H1 (cell line): ENCODE data around the gene SLC12A8. TPM values are rescaled to one million over a fixed set of nuclear protein-coding genes. Genes with fewer than 3 reads are reported as not detected.

Experiments
- CTCF ChIA-PET: fragments of 300-600 bp; sonication (Branson Sonifier 250); formaldehyde crosslinking; loops from one replicate; lab custom pipeline; 2021; ENCODE audit not compliant: partially characterized antibody; lab: Charles Lee
- POLR2A ChIA-PET: fragments of 300-600 bp; sonication (Branson Sonifier 250); formaldehyde crosslinking; loops from one replicate; lab custom pipeline; 2021; ENCODE audit warnings: inconsistent platforms; ENCODE audit not compliant: partially characterized antibody; lab: Charles Lee
- DNase-seq, 2 experiments: peaks; one replicate each; pipeline versions ENCODE4 v3.0.0 to v3.0.0-alpha.2; 2010 to 2022; ENCODE audit warnings: low spot score in 2 of 2, low read depth in 1 of 2, mixed read lengths in 1 of 2
- FAIRE-seq: peaks from 2 replicates; lab custom pipeline; 2011; peaks lifted over from hg19 to GRCh38; lab: Jason Lieb, UNC
- H2AFZ ChIP-seq: 2 replicates; pipeline ENCODE4 v1.8.1; 2012; ENCODE audit warnings: low read length, inconsistent platforms
- H2AK5ac ChIP-seq: 2 replicates; pipeline ENCODE4 v1.6.1; 2013; ENCODE audit warnings: low read depth, low read length
- H2BK120ac ChIP-seq: replicated peaks from 2 replicates; pipeline ENCODE3; 2013; ENCODE audit warnings: low read depth, low read length, inconsistent platforms
- H2BK12ac ChIP-seq: 2 replicates; pipeline ENCODE4 v1.6.1; 2013; ENCODE audit warnings: low read depth, low read length
- H2BK15ac ChIP-seq: 2 replicates; pipeline ENCODE4 v1.6.1; 2013; ENCODE audit warnings: low read length
- H2BK20ac ChIP-seq: 2 replicates; pipeline ENCODE4 v1.6.1; 2013; ENCODE audit warnings: low read length
- H2BK5ac ChIP-seq: 2 replicates; pipeline ENCODE4 v1.6.1; 2013; ENCODE audit warnings: low read depth, low read length
- H3K14ac ChIP-seq: 2 replicates; pipeline ENCODE4 v1.6.1; 2013; ENCODE audit warnings: inconsistent platforms; ENCODE audit not compliant: insufficient read length
- H3K18ac ChIP-seq: 2 replicates; pipeline ENCODE4 v1.6.1; 2013; ENCODE audit warnings: low read length; ENCODE audit errors: extremely low read depth
- H3K23ac ChIP-seq: 2 replicates; pipeline ENCODE4 v1.6.1; 2013; ENCODE audit warnings: inconsistent platforms; ENCODE audit not compliant: insufficient read length
- H3K23me2 ChIP-seq: 2 replicates; pipeline ENCODE4 v1.6.1; 2013; ENCODE audit warnings: low read depth, low read length
- H3K27ac ChIP-seq: 2 replicates; pipeline ENCODE4 v1.6.1; 2011; ENCODE audit warnings: low read depth, low read length, inconsistent platforms
- H3K27me3 ChIP-seq, 4 experiments: replicated peaks in 1 of 4; 1 replicate in 1 of 4; 2 replicates in 3 of 4; pipeline versions ENCODE4 v1.6.1 to v1.8.1; 2011 to 2013; ENCODE audit warnings: low read length in 3 of 4, mild to moderate bottlenecking in 3 of 4, inconsistent platforms in 2 of 4, mixed read lengths in 2 of 4, moderate library complexity in 1 of 4; ENCODE audit not compliant: control insufficient read depth in 3 of 4, insufficient read depth in 3 of 4; ENCODE audit errors: extremely low read depth in 1 of 4
- H3K36me3 ChIP-seq, 4 experiments: 2 replicates each; pipeline versions ENCODE4 v1.6.1 to v1.8.1; 2011 to 2013; ENCODE audit warnings: mild to moderate bottlenecking in 4 of 4, low read length in 3 of 4, moderate library complexity in 2 of 4, control low read depth in 1 of 4, inconsistent platforms in 1 of 4; ENCODE audit not compliant: insufficient read depth in 4 of 4, control insufficient read depth in 2 of 4
- H3K4ac ChIP-seq: replicated peaks from 2 replicates; pipeline ENCODE3; 2013; ENCODE audit warnings: low read length, low read depth, mixed read lengths, inconsistent platforms; ENCODE audit not compliant: insufficient read length
- H3K4me1 ChIP-seq, 4 experiments: replicated peaks in 1 of 4; 1 replicate in 1 of 4; 2 replicates in 3 of 4; pipeline versions ENCODE4 v1.6.1 to v1.8.1; 2011 to 2013; ENCODE audit warnings: low read length in 3 of 4, inconsistent platforms in 2 of 4, mixed read lengths in 1 of 4; ENCODE audit not compliant: insufficient read depth in 4 of 4, control insufficient read depth in 3 of 4
- H3K4me2 ChIP-seq, 2 experiments: 2 replicates each; pipeline versions ENCODE4 v1.6.1 to v1.8.1; 2011 to 2013; ENCODE audit warnings: low read depth in 2 of 2, low read length in 2 of 2, control low read depth in 1 of 2, inconsistent platforms in 1 of 2, mild to moderate bottlenecking in 1 of 2; ENCODE audit not compliant: insufficient read depth in 1 of 2
- H3K4me3 ChIP-seq, 4 experiments: fragments of 200-600, 300-600 bp in 1 of 4; sonication (generic), shearing (Covaris generic), sonication (Bioruptor Twin) in 1 of 4; 2 replicates each; pipeline versions ENCODE4 v1.5.1 to v1.8.1; 2011 to 2016; ENCODE audit warnings: low read length in 4 of 4, low read depth in 3 of 4, control low read depth in 2 of 4, inconsistent platforms in 2 of 4, mild to moderate bottlenecking in 2 of 4, mixed read lengths in 1 of 4, moderate library complexity in 1 of 4; ENCODE audit not compliant: insufficient read depth in 2 of 4; ENCODE audit errors: extremely low read depth in 1 of 4
- H3K56ac ChIP-seq: replicated peaks from 2 replicates; pipeline ENCODE3; 2013; ENCODE audit warnings: low read depth, mild to moderate bottlenecking, mixed read lengths, low read length, inconsistent platforms; ENCODE audit not compliant: insufficient read length
- H3K79me1 ChIP-seq: 2 replicates; pipeline ENCODE4 v1.6.1; 2013; ENCODE audit warnings: low read depth, low read length, control low read depth
- H3K79me2 ChIP-seq, 2 experiments: 2 replicates each; pipeline versions ENCODE4 v1.6.1 to v1.8.1; 2012 to 2013; ENCODE audit warnings: low read length in 2 of 2, mild to moderate bottlenecking in 2 of 2, inconsistent platforms in 1 of 2; ENCODE audit not compliant: insufficient read depth in 2 of 2, control insufficient read depth in 1 of 2
- H3K9ac ChIP-seq, 4 experiments: replicated peaks in 1 of 4; 1 replicate in 1 of 4; 2 replicates in 3 of 4; pipeline versions ENCODE4 v1.6.1 to v1.8.1; 2011 to 2013; ENCODE audit warnings: low read depth in 3 of 4, low read length in 3 of 4, control low read depth in 2 of 4, mild to moderate bottlenecking in 2 of 4, moderate library complexity in 2 of 4, inconsistent platforms in 1 of 4; ENCODE audit errors: extremely low read depth in 1 of 4
- H3K9me3 ChIP-seq, 2 experiments: 2 replicates each; pipeline versions ENCODE4 v1.6.1 to v1.8.1; 2012 to 2013; ENCODE audit warnings: mild to moderate bottlenecking in 2 of 2, moderate library complexity in 2 of 2, control low read depth in 1 of 2, inconsistent platforms in 1 of 2, low read depth in 1 of 2, low read length in 1 of 2, mixed read lengths in 1 of 2; ENCODE audit not compliant: insufficient read depth in 2 of 2
- H4K20me1 ChIP-seq, 2 experiments: replicated peaks in 1 of 2; 2 replicates each; pipeline versions ENCODE3 to v1.8.1; 2011 to 2013; ENCODE audit warnings: inconsistent platforms in 2 of 2, low read length in 2 of 2, mild to moderate bottlenecking in 1 of 2; ENCODE audit not compliant: insufficient read depth in 2 of 2, control insufficient read depth in 1 of 2
- H4K5ac ChIP-seq: 2 replicates; pipeline ENCODE4 v1.6.1; 2013; ENCODE audit warnings: low read length, low read depth, mixed read lengths, inconsistent platforms; ENCODE audit not compliant: insufficient read length
- H4K8ac ChIP-seq: 2 replicates; pipeline ENCODE4 v1.8.0; 2013; ENCODE audit warnings: mild to moderate bottlenecking, moderate library complexity, low read length, inconsistent platforms; ENCODE audit not compliant: insufficient read depth; ENCODE audit errors: extremely low read depth
- H4K91ac ChIP-seq: replicated peaks from 2 replicates; pipeline ENCODE3; 2013; ENCODE audit warnings: low read length, mixed read lengths, inconsistent platforms; ENCODE audit not compliant: insufficient read length
- ASH2L ChIP-seq: fragments of 200-600, 300-600 bp; sonication (generic); IDR thresholded peaks from one replicate; pipeline ENCODE4 v1.7.1; 2017; ENCODE audit warnings: low read length
- CBX5 ChIP-seq: fragments of 300-800, 300-1000 bp; sonication (generic); IDR thresholded peaks from 2 replicates; pipeline ENCODE4 v1.7.1; 2016; ENCODE audit warnings: antibody characterized with exemption, low read length, low read depth
- GABPA ChIP-seq: IDR thresholded peaks from 2 replicates; pipeline ENCODE4 v1.6.1; 2011; ENCODE audit warnings: mild to moderate bottlenecking, low read length, moderate library complexity, borderline replicate concordance; ENCODE audit not compliant: insufficient read depth
- HDAC2 ChIP-seq, 2 experiments: fragments of 300-600 bp in 1 of 2; sonication (generic) in 1 of 2; IDR thresholded peaks; 2 replicates each; pipeline ENCODE4 v1.6.1; 2011 to 2012; ENCODE audit warnings: low read depth in 2 of 2, low read length in 2 of 2, mild to moderate bottlenecking in 2 of 2, moderate library complexity in 2 of 2, borderline replicate concordance in 1 of 2, inconsistent platforms in 1 of 2
- JUND ChIP-seq: IDR thresholded peaks from 2 replicates; pipeline ENCODE4 v1.6.1; 2011; ENCODE audit warnings: mild to moderate bottlenecking, improper control_type of control experiment, low read length
- NRF1 ChIP-seq: IDR thresholded peaks from 2 replicates; pipeline ENCODE4 v1.6.1; 2011; ENCODE audit warnings: mild to moderate bottlenecking, low read depth, low read length, improper control_type of control experiment
- POLR2A ChIP-seq, 2 experiments: IDR thresholded peaks; 1 replicate in 1 of 2; 2 replicates in 1 of 2; pipeline ENCODE4 v1.6.1; 2011; ENCODE audit warnings: low read depth in 2 of 2, low read length in 2 of 2, mild to moderate bottlenecking in 2 of 2; ENCODE audit errors: control extremely low read depth in 1 of 2
- POU5F1 ChIP-seq: IDR thresholded peaks from 2 replicates; pipeline ENCODE4 v1.6.1; 2011; ENCODE audit warnings: low read depth, mild to moderate bottlenecking, low read length, moderate library complexity
- SIN3A ChIP-seq, 2 experiments: IDR thresholded peaks in 1 of 2; conservative IDR thresholded peaks in 1 of 2; 2 replicates each; pipeline ENCODE4 v1.6.1; 2011 to 2012; ENCODE audit warnings: low read length in 2 of 2, improper control_type of control experiment in 1 of 2, low read depth in 1 of 2, mild to moderate bottlenecking in 1 of 2
- SP1 ChIP-seq: IDR thresholded peaks from 2 replicates; pipeline ENCODE4 v1.6.1; 2011; ENCODE audit warnings: low read depth, low read length
- ZNF274 ChIP-seq: IDR thresholded peaks from 2 replicates; pipeline ENCODE4 v1.7.0; 2012; ENCODE audit warnings: low read length, borderline replicate concordance; ENCODE audit errors: extremely low read depth
- WGBS, 2 experiments: shearing (Covaris generic) in 1 of 2; methylation state at CpG; one replicate each; pipeline versions ENCODE4 v1.1.6 to v1.1.7; 2013 to 2015; ENCODE audit warnings: low lambda C conversion rate in 2 of 2, mixed read lengths in 2 of 2, inconsistent platforms in 1 of 2, low coverage in 1 of 2, missing lambda C conversion rate in 1 of 2; ENCODE audit not compliant: insufficient replicate concordance in 2 of 2, insufficient coverage in 1 of 2, insufficient read length in 1 of 2; ENCODE audit errors: extremely low coverage in 1 of 2, missing lambda C conversion rate in 1 of 2; 5-methylcytosine and 5-hydroxymethylcytosine counted together
- polyA plus RNA-seq, 7 experiments: library from polyadenylated mRNA; depleted of rRNA in 3 of 7; stranded (reverse) in 5 of 7; unstranded in 2 of 7; fragments of >200 nt in 5 of 7; fragments of 200-250 nt in 2 of 7; gene quantifications; 1 replicate in 5 of 7; 2 replicates in 1 of 7; 4 replicates in 1 of 7; pipeline versions ENCODE4 v1.2.1 to v1.2.3, GENCODE V29; 2011 to 2013; ENCODE audit warnings: missing spikeins in 2 of 7, mixed read lengths in 2 of 7
- total RNA-seq: library from RNA; stranded (reverse); fragmentation: NEBNext Ultra II Directional; extraction: Animal tissue kit (Norgen Biotek cat#: 25700); gene quantifications from 2 replicates; pipeline ENCODE4 v1.2.1, GENCODE V29; 2021
- TF ChIP-seq, protein P1 (sequence below): IDR thresholded peaks from 2 replicates; pipeline ENCODE4 v1.6.1; 2012; ENCODE audit warnings: inconsistent platforms
- TF ChIP-seq, protein P2 (sequence below): IDR thresholded peaks from 2 replicates; pipeline ENCODE4 v1.6.1; 2011; ENCODE audit warnings: low read depth, mild to moderate bottlenecking, low read length; ENCODE audit not compliant: insufficient read depth

Gene SLC12A8
- total and polyA plus RNA-seq, 2 of the 8 experiments (the other 6 are each of a cell fraction or from before 2014, with no cell fraction given) = 13.7 to 14.4 TPM

DNA sequence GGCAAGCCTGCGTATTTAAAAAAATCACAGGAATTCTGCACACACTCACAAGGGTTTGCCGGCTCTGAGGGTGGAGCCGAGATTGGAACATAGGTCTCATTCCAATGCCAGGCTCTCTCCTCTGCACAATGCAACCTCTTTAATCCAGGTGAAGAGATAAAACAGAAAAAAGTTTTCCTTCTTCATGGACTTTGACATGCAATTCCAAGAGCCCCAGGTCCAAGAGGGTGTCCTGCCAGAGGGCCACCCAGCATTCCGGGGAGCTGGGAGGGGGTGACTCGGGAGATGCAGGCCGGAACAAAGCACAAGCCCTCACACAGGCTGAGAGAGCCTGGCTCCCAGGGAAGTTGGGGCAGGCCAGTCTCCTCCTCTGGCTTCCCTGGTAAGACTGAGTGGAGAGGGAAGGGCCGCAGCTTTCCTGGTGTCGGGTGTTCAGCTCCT lies 6.7 kb upstream of the SLC12A8 start:
- DNase-seq (no peak), FAIRE-seq (no peak)
- H2BK12ac ChIP-seq = no peak overlapping the region
- ChIA-PET CTCF (interaction anchor here (0.5 to 2.1 kb wide), 4 partner anchors 10 to 218 kb away, joined by 3 to 8 read pairs (median 4); no protein-coding TSS in a partner anchor), POLR2A (interaction anchor here (1.8 kb wide), 1 partner anchor 10 kb away, joined by 4 read pairs; no protein-coding TSS in a partner anchor)
- H2AK5ac ChIP-seq = no peak overlapping the region
- H3K4ac ChIP-seq = no peak overlapping the region
- no peak overlapping the region for H2BK20ac ChIP-seq
- no peak overlapping the region for H3K23ac ChIP-seq
- no peak overlapping the region for H2BK120ac ChIP-seq
- H3K4me3 ChIP-seq = no peak overlapping the region
- no peak overlapping the region for H4K91ac ChIP-seq
- no peak overlapping the region for H3K18ac ChIP-seq
- WGBS, 2 experiments = 85% methylated on average over 7 of the region's 8 CpGs; no CpG with 5 or more reads in 1 of the 2 experiments
- no peaks in the 10 kb centered on the region for H3K9me3 ChIP-seq
- no peak overlapping the region for H3K14ac ChIP-seq
- no peaks in the 10 kb centered on the region for H4K20me1 ChIP-seq
- H3K79me1 ChIP-seq = no peaks in the 10 kb centered on the region
- H3K23me2 ChIP-seq = no peaks in the 10 kb centered on the region
- H3K27ac ChIP-seq = no peak overlapping the region
- 0 out of 2 replicates have a peak overlapping the region, but pooled peaks have one; percentile 45 for H4K8ac ChIP-seq
- H2BK15ac ChIP-seq = no peak overlapping the region
- H3K79me2 ChIP-seq = no peaks in the 10 kb centered on the region
- 0 out of 2 replicates have a peak overlapping the region, but pooled peaks have one; percentile 2 for H2AFZ ChIP-seq
- no peak overlapping the region for H3K56ac ChIP-seq
- no peak overlapping the region for H4K5ac ChIP-seq
- H3K27me3 ChIP-seq = no peaks in the 10 kb centered on the region
- no peak overlapping the region for H2BK5ac ChIP-seq
- H3K4me1 ChIP-seq = peaks cover 0 to 2% (median under 1%) of the 10 kb centered on the region in 4 experiments; a peak in 3 of 7 replicates
- no peaks in the 10 kb centered on the region for H3K36me3 ChIP-seq
- no peak overlapping the region for H3K9ac ChIP-seq
- H3K4me2 ChIP-seq = no peak overlapping the region
- TF ChIP-seq CBX5 = no peak
- TF ChIP-seq POU5F1 = no peak
- TF ChIP-seq ZNF274 = no peak
- TF ChIP-seq, protein P1, sequence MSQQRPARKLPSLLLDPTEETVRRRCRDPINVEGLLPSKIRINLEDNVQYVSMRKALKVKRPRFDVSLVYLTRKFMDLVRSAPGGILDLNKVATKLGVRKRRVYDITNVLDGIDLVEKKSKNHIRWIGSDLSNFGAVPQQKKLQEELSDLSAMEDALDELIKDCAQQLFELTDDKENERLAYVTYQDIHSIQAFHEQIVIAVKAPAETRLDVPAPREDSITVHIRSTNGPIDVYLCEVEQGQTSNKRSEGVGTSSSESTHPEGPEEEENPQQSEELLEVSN = no peak
- TF ChIP-seq HDAC2 (IDR thresholded peaks at IDR 0.05; ENCODE audit: borderline replicate concordance in 1 of 2, low read depth in 2 of 2, low read length in 2 of 2) = no peak
- no peak for TF ChIP-seq NRF1
- no peak for TF ChIP-seq POLR2A (IDR thresholded peaks at IDR 0.05; ENCODE audit: control extremely low read depth in 1 of 2, low read depth in 2 of 2, low read length in 2 of 2)
- TF ChIP-seq, protein P2, sequence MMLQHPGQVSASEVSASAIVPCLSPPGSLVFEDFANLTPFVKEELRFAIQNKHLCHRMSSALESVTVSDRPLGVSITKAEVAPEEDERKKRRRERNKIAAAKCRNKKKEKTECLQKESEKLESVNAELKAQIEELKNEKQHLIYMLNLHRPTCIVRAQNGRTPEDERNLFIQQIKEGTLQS = no peak
- no peak for TF ChIP-seq JUND
- no peak for TF ChIP-seq GABPA
- no peak for TF ChIP-seq ASH2L
- no peak for TF ChIP-seq SP1
- TF ChIP-seq SIN3A (conservative IDR thresholded peaks at IDR 0.05 in 1 of 2, IDR thresholded peaks at IDR 0.05 in 1 of 2; ENCODE audit: low read depth in 1 of 2, low read length in 2 of 2) = no peak
